ENCODE measurements around the gene HCFC1R1. TPM values are rescaled to one million over a fixed set of nuclear protein-coding genes. Genes with fewer than 3 reads are reported as not detected.

The HCFC1R1 gene
- total RNA-seq, 2 experiments from 2014 or later, result 22.6 to 26.8 TPM

GRCh38 chr16:3012246-3012645, 11.5 kb downstream of the HCFC1R1 start:
- intact Hi-C loops (cut with micrococcal nuclease), result no loop called here
- Mint-ChIP-seq H3K36me3 (ENCODE audit: low read depth) (no peaks in the 10 kb centered on the region), H3K4me1 (ENCODE audit: low read depth) (peaks cover 22% of the 10 kb centered on the region), H3K27ac (no peak overlapping the region), H3K27me3 (ENCODE audit: low read depth) (no peaks in the 10 kb centered on the region), H3K4me3 (no peak overlapping the region), H3K9me3 (no peaks in the 10 kb centered on the region)
- CTCF ChIA-PET, result interaction anchor here (13.3 kb wide), 1 partner anchor 15 kb away, joined by 310 read pairs; the partner anchor contains the start of genes CLDN6, HCFC1R1, THOC6 and TNFRSF12A
- no peak for DNase-seq

DNA sequence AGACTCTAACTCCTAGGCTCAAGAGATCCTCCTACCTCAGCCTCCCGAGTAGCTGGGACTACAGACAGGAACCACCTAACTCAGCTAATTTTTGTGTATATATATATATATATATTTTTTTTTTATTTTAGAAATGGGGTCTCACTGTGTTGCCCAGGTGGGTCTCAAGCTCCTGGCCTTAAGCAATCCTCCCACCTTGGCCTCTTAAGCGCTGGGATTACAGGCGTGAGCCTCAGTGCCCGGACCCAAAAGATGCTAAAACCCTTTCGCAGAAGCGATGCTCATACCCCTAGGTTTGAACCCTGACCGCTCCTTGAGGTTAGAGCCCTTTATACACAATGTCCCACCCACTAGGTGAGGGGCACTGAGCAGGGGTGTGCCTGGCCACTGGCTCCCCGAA, 13.2 kb downstream of the HCFC1R1 start:
- Mint-ChIP-seq H3K4me1 (ENCODE audit: low read depth) (peaks cover 30% of the 10 kb centered on the region), H3K27ac (no peak overlapping the region), H3K36me3 (ENCODE audit: low read depth) (no peaks in the 10 kb centered on the region), H3K9me3 (no peaks in the 10 kb centered on the region), H3K4me3 (no peak overlapping the region), H3K27me3 (ENCODE audit: low read depth) (peaks cover 2% of the 10 kb centered on the region)
- CTCF ChIA-PET, result interaction anchor here (0.6 to 13.3 kb wide), 2 partner anchors 16 to 386 kb away, joined by 3 to 310 read pairs; partner anchors contain the start of genes CLDN6, HCFC1R1, THOC6 and TNFRSF12A
- DNase-seq, result no peak
- intact Hi-C loops (cut with micrococcal nuclease), result no loop called here

DNA sequence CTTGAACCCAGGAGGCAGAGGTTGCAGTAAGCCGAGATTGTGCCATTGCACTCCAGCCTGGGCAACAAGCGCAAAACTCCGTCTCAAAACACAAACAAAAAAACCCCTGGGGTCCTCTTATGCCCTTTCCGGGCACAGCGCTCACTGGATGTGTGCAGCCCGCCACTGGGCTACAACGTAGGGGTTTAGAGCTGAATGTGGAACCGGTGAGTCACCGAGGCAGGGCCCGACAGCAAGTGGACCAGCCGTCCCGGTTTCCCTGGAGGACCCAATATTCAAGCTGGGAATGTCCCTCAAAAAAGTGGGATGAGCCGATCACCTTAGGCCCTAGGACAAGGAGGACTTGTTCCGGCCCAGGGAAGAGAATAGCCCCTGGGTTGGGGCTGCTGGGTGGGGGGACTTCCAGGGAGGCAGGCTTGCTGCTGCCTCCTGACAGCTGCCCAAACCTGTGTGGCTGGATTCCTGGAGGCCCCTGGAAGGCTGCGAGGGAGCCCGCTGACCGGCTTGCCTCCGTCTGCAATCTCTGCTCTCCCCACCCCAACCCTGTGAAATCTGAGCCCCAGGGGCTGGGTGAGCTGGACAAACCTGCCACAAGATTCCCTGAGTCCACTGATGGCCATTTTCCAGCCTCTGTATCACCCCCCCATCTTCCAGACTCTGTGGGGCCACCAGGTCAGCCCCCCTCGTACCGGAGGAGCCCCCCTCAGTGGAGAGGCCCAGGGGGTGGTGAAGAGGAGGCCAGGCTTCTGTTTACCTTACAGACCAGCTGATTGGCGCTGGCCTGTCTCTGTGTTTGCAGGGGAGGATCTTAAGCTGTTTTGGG, 14.0 kb downstream of the HCFC1R1 start:
- no peak for DNase-seq
- no peaks in the 10 kb centered on the region for H3K9me3 Mint-ChIP-seq
- peaks cover 2% of the 10 kb centered on the region for H3K27me3 Mint-ChIP-seq (ENCODE audit: low read depth)
- peaks cover 30% of the 10 kb centered on the region for H3K4me1 Mint-ChIP-seq (ENCODE audit: low read depth)
- CTCF ChIA-PET, result interaction anchor here (0.6 to 13.3 kb wide), 2 partner anchors 17 to 387 kb away, joined by 3 to 310 read pairs; partner anchors contain the start of genes CLDN6, HCFC1R1, THOC6 and TNFRSF12A
- no peak overlapping the region for H3K4me3 Mint-ChIP-seq
- intact Hi-C loops (cut with micrococcal nuclease), result no loop called here
- H3K36me3 Mint-ChIP-seq (ENCODE audit: low read depth), result no peaks in the 10 kb centered on the region
- no peak overlapping the region for H3K27ac Mint-ChIP-seq

GRCh38 chr16:3008690-3009037, 15.1 kb downstream of the HCFC1R1 start:
- CTCF ChIA-PET, result interaction anchor here (13.3 kb wide), 1 partner anchor 18 kb away, joined by 310 read pairs; the partner anchor contains the start of genes CLDN6, HCFC1R1, THOC6 and TNFRSF12A
- Mint-ChIP-seq H3K27me3 (ENCODE audit: low read depth) (peaks cover 2% of the 10 kb centered on the region), H3K36me3 (ENCODE audit: low read depth) (no peaks in the 10 kb centered on the region), H3K4me1 (ENCODE audit: low read depth) (peaks cover 30% of the 10 kb centered on the region), H3K4me3 (no peak overlapping the region), H3K9me3 (no peaks in the 10 kb centered on the region), H3K27ac (no peak overlapping the region)
- no peak for DNase-seq
- intact Hi-C loops (cut with micrococcal nuclease), result no loop called here

- DNase-seq, result no peak
- intact Hi-C loops (cut with micrococcal nuclease), result no loop called here
- CTCF ChIA-PET, result interaction anchor here (0.9 to 13.3 kb wide), 3 partner anchors 19 to 127 kb away, joined by 3 to 310 read pairs (median 3); partner anchors contain the start of genes CLDN6, HCFC1R1, THOC6 and TNFRSF12A
- Mint-ChIP-seq H3K4me3 (no peak overlapping the region), H3K36me3 (ENCODE audit: low read depth) (no peaks in the 10 kb centered on the region), H3K27me3 (ENCODE audit: low read depth) (peaks cover 2% of the 10 kb centered on the region), H3K4me1 (ENCODE audit: low read depth) (peaks cover 30% of the 10 kb centered on the region), H3K9me3 (no peaks in the 10 kb centered on the region), H3K27ac (no peak overlapping the region)
These were observed 15.6 kb downstream of the HCFC1R1 start for GRCh38 chr16:3007957-3008689.

- intact Hi-C loops (cut with micrococcal nuclease), result no loop called here
- Mint-ChIP-seq H3K36me3 (ENCODE audit: low read depth) (no peaks in the 10 kb centered on the region), H3K27me3 (ENCODE audit: low read depth) (peaks cover 2% of the 10 kb centered on the region), H3K4me3 (no peak overlapping the region), H3K4me1 (ENCODE audit: low read depth) (peaks cover 28% of the 10 kb centered on the region), H3K9me3 (no peaks in the 10 kb centered on the region), H3K27ac (no peak overlapping the region)
- CTCF ChIA-PET, result interaction anchor here (0.9 to 13.3 kb wide), 4 partner anchors 19 to 127 kb away, joined by 3 to 310 read pairs (median 4); partner anchors contain the start of genes CLDN6, HCFC1R1, THOC6 and TNFRSF12A
- no peak for DNase-seq
These were observed 16.4 kb downstream of the HCFC1R1 start for GRCh38 chr16:3007059-3007956.

DNA sequence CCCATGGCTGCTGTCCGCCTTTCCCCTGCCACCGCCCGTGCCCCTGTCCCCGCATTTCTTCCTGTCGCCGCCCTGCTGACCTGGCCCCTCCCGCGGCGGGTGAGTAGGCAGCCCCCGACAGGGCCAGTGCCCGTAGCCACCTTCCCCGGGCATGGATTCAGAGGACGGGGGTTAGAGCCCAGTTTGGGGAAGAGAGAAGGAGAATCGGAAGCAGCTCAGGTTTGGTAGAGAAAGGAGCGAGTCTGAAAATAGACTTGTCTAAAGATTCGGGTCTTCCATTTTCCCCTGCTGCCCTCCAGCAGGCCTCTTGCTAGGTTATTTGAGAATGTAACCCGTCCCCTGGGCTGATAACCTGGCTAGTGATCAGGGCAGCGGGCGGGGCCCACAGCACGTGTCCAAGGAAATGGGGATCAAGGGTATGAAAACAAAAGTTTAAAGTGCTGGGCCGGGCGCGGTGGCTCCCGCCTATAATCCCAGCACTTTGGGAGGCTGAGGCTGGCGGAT, 18.9 kb downstream of the HCFC1R1 start:
- intact Hi-C loops (cut with micrococcal nuclease), result loop anchor here (1.0 to 2.0 kb wide), 2 partner anchors 16 to 119 kb away; partner anchors contain the start of gene TNFRSF12A
- H3K36me3 Mint-ChIP-seq (ENCODE audit: low read depth), result no peaks in the 10 kb centered on the region
- peaks cover 2% of the 10 kb centered on the region for H3K27me3 Mint-ChIP-seq (ENCODE audit: low read depth)
- peaks cover 25% of the 10 kb centered on the region for H3K4me1 Mint-ChIP-seq (ENCODE audit: low read depth)
- no peak overlapping the region for H3K27ac Mint-ChIP-seq
- no peaks in the 10 kb centered on the region for H3K9me3 Mint-ChIP-seq
- no peak for DNase-seq
- peak overlapping the region; percentile 59 for H3K4me3 Mint-ChIP-seq
- CTCF ChIA-PET, result interaction anchor here (13.3 kb wide), 1 partner anchor 22 kb away, joined by 310 read pairs; the partner anchor contains the start of genes CLDN6, HCFC1R1, THOC6 and TNFRSF12A

GRCh38 chr16:3004319-3004718, 19.4 kb downstream of the HCFC1R1 start:
- Mint-ChIP-seq H3K4me1 (ENCODE audit: low read depth) (peaks cover 25% of the 10 kb centered on the region), H3K9me3 (no peaks in the 10 kb centered on the region), H3K4me3 (peak overlapping the region; percentile 59), H3K27me3 (ENCODE audit: low read depth) (peaks cover 2% of the 10 kb centered on the region), H3K27ac (no peak overlapping the region), H3K36me3 (ENCODE audit: low read depth) (no peaks in the 10 kb centered on the region)
- CTCF ChIA-PET, result interaction anchor here (0.6 to 13.3 kb wide), 11 partner anchors 22 to 884 kb away, joined by 3 to 310 read pairs (median 4); partner anchors contain the start of genes BICDL2, CLDN6, HCFC1R1 and THOC6
- intact Hi-C loops (cut with micrococcal nuclease), result loop anchor here (1.0 to 2.0 kb wide), 2 partner anchors 16 to 120 kb away; partner anchors contain the start of gene TNFRSF12A
- DNase-seq, result no peak

DNA sequence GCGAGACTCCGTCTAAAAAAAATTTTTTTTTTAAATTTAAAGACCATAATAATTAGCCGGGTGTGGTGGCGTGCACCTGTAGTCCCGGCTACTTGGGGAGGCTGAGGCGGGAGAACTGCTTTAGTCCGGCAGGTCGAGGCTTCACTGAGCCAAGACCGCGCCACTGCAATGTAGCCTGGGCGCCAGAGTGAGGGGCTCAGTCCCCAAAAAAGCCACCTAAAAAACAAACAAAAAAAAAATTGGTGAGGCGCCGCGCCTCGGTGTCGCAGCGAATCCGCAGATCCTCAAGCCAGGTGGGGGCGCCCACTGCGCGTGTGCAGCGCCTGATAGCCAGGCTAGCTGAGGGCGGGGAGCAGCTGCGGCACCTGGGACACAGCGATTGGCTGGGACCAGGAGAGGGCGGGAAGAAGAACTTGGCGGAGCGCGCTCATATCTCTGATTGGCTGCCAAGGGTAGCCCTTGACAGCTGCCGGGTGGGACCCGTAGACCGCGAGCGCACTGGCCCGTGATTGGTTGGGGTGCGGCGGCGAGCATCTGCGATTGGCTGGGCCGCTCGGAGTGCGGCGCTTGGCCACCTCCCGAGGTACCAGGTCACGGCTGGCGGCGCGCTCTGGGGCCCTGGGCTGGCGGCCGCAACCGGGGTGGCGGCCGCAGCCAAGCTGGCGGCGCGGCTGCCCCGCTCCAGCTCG, 20.0 kb downstream of the HCFC1R1 start:
- CTCF ChIA-PET, result interaction anchor here (0.6 to 13.3 kb wide), 11 partner anchors 23 to 883 kb away, joined by 3 to 310 read pairs (median 4); partner anchors contain the start of genes BICDL2, CLDN6, HCFC1R1 and THOC6
- Mint-ChIP-seq H3K36me3 (ENCODE audit: low read depth) (no peaks in the 10 kb centered on the region), H3K4me1 (ENCODE audit: low read depth) (peaks cover 23% of the 10 kb centered on the region), H3K9me3 (no peaks in the 10 kb centered on the region), H3K27me3 (ENCODE audit: low read depth) (peaks cover 2% of the 10 kb centered on the region), H3K4me3 (peak overlapping the region; percentile 49), H3K27ac (no peak overlapping the region)
- intact Hi-C loops (cut with micrococcal nuclease), result loop anchor here (1.0 to 2.0 kb wide), 6 partner anchors 17 to 163 kb away; partner anchors contain the start of genes THOC6 and TNFRSF12A
- peak; percentile 98 for DNase-seq

DNA sequence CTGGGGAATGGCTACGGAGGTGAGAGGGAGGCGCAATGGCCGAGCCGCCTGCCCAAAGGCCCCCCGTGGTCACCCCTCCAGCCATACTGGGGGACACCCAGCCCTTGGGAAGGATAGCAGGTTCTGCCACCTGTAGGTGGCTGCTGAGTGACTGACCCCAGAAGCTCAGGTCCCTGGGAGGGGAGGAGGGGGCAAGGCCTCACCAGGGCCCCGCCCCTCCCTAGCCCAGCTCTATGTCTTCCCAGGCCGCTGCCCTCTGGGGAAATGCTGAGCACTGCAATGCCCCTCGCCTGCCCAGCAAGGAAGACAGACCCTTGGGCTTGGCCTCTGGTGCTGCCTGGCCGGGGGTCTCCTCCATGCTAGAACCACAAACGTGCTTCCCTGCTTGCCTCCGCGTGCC, 22.4 kb downstream of the HCFC1R1 start:
- DNase-seq, result no peak
- CTCF ChIA-PET, result interaction anchor here (13.3 kb wide), 1 partner anchor 25 kb away, joined by 310 read pairs; the partner anchor contains the start of genes CLDN6, HCFC1R1, THOC6 and TNFRSF12A
- Mint-ChIP-seq H3K9me3 (no peaks in the 10 kb centered on the region), H3K27me3 (ENCODE audit: low read depth) (peaks cover 2% of the 10 kb centered on the region), H3K4me1 (ENCODE audit: low read depth) (no peaks in the 10 kb centered on the region), H3K4me3 (no peak overlapping the region), H3K27ac (no peak overlapping the region), H3K36me3 (ENCODE audit: low read depth) (no peaks in the 10 kb centered on the region)
- intact Hi-C loops (cut with micrococcal nuclease), result no loop called here
